Fibroblast of lung (primary cell): ENCODE data around the gene CLIP2. TPM values are rescaled to one million over a fixed set of nuclear protein-coding genes. Genes with fewer than 3 reads are reported as not detected.

ENCODE experiments used
- DNase-seq, 2 donors: peaks; one replicate each; pipeline versions ENCODE4 v3.0.0 to v3.0.0-alpha.2; 2010; ENCODE audit warnings: low read depth in 2 of 2
- H2AFZ ChIP-seq: 2 replicates; pipeline ENCODE4 v1.5.1; 2012; ENCODE audit warnings: low read length, control low read depth, inconsistent platforms
- H3K27ac ChIP-seq: 2 replicates; pipeline ENCODE4 v1.5.1; 2011; ENCODE audit warnings: low read length, control low read depth; ENCODE audit not compliant: insufficient read depth
- H3K27me3 ChIP-seq: 2 replicates; pipeline ENCODE4 v1.5.1; 2011; ENCODE audit warnings: mild to moderate bottlenecking, low read length; ENCODE audit not compliant: control insufficient read depth, insufficient read depth
- H3K36me3 ChIP-seq: 2 replicates; pipeline ENCODE4 v1.5.1; 2011; ENCODE audit warnings: low read length; ENCODE audit not compliant: control insufficient read depth, insufficient read depth
- H3K4me1 ChIP-seq: 2 replicates; pipeline ENCODE4 v1.5.1; 2011; ENCODE audit warnings: low read length; ENCODE audit not compliant: control insufficient read depth, insufficient read depth; ENCODE audit errors: extremely low read depth
- H3K4me2 ChIP-seq: 2 replicates; pipeline ENCODE4 v1.5.1; 2011; ENCODE audit warnings: low read length, control low read depth; ENCODE audit not compliant: insufficient read depth; ENCODE audit errors: extremely low read depth
- H3K4me3 ChIP-seq, 4 experiments: fragments of 200-600 bp in 1 of 4; sonication (generic) in 1 of 4; replicated peaks in 1 of 4; 2 replicates each; pipeline ENCODE4 v1.5.1; 2011 to 2016; ENCODE audit warnings: low read length in 4 of 4, low read depth in 3 of 4, mild to moderate bottlenecking in 3 of 4, control low read depth in 2 of 4, inconsistent platforms in 1 of 4, mixed read lengths in 1 of 4; ENCODE audit not compliant: insufficient read depth in 1 of 4; ENCODE audit errors: control extremely low read depth in 1 of 4
- H3K79me2 ChIP-seq: 2 replicates; pipeline ENCODE4 v1.5.1; 2012; ENCODE audit warnings: mild to moderate bottlenecking, low read length, inconsistent platforms; ENCODE audit not compliant: control insufficient read depth, insufficient read depth
- H3K9ac ChIP-seq: 2 replicates; pipeline ENCODE4 v1.5.1; 2011; ENCODE audit warnings: mild to moderate bottlenecking, low read length, control low read depth; ENCODE audit not compliant: insufficient read depth
- H3K9me3 ChIP-seq: 2 replicates; pipeline ENCODE4 v1.5.1; 2012; ENCODE audit warnings: low read depth, low read length; ENCODE audit not compliant: control insufficient read depth, insufficient read depth
- H4K20me1 ChIP-seq: 2 replicates; pipeline ENCODE4 v1.5.1; 2011; ENCODE audit warnings: low read length; ENCODE audit not compliant: control insufficient read depth, insufficient read depth; ENCODE audit errors: extremely low read depth
- EZH2 ChIP-seq: IDR thresholded peaks from 2 replicates; pipeline ENCODE4 v1.5.1; 2012; ENCODE audit warnings: low read length, control low read depth, mild to moderate bottlenecking; ENCODE audit errors: missing control alignments
- polyA plus RNA-seq, 2 donors: library from polyadenylated mRNA; depleted of rRNA in 1 of 2; stranded (reverse) in 1 of 2; unstranded in 1 of 2; fragments of >200 nt; gene quantifications; 2 replicates each; pipeline ENCODE4 v1.2.1, GENCODE V29; 2011 to 2012; ENCODE audit warnings: missing spikeins in 1 of 2
- total RNA-seq: library from RNA; depleted of rRNA; stranded (reverse); fragments of >200 nt; gene quantifications from 2 replicates; pipeline ENCODE4 v1.2.1, GENCODE V29; 2014
- TF ChIP-seq, protein P1 (sequence below), 2 donors: IDR thresholded peaks in 1 of 2; conservative IDR thresholded peaks in 1 of 2; 1 replicate in 1 of 2; 2 replicates in 1 of 2; pipeline ENCODE4 v1.5.1; 2011 to 2012; ENCODE audit warnings: low read length in 2 of 2, control low read depth in 1 of 2, inconsistent platforms in 1 of 2, low read depth in 1 of 2, mild to moderate bottlenecking in 1 of 2

CLIP2 gene
- total and polyA plus RNA-seq, 2 donors (not counting 1 experiment from before 2014, with no cell fraction given): 13.1 to 77.8 TPM

DNA sequence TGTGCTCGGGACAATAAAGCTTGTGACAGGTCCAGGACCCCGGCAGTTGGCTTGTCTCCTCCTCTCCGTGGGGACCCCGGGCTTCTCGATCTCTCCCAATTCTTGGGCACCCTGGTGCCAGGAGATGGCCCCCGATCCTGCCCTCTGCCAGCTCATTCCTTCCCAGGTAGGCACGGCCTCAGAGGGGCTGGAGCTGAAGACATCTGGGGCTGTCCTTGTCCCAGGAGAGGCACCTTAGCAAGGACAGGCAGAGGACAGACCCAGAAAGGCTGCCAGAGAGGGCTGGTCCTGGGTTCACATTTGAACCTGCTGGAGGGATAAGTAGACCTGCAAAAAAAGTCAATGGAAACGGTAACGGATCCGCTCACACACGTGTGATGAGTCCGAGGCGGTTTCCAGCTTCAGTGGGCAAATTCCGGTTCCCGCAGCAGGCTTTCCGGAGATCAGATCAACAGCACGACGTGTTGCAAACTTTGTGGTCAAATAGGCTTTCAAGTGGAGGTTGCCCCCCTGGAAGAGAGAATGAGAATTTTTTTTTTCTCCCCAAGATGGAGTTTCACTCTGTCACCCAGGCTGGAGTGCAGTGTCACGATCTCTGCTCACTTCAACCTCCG is 116.8 kb downstream of the CLIP2 start:
- H3K27me3 ChIP-seq: no peaks in the 10 kb centered on the region
- no peak for DNase-seq
- H3K79me2 ChIP-seq: no peaks in the 10 kb centered on the region
- H3K27ac ChIP-seq: no peak overlapping the region
- TF ChIP-seq EZH2: no peak
- TF ChIP-seq, protein P1, sequence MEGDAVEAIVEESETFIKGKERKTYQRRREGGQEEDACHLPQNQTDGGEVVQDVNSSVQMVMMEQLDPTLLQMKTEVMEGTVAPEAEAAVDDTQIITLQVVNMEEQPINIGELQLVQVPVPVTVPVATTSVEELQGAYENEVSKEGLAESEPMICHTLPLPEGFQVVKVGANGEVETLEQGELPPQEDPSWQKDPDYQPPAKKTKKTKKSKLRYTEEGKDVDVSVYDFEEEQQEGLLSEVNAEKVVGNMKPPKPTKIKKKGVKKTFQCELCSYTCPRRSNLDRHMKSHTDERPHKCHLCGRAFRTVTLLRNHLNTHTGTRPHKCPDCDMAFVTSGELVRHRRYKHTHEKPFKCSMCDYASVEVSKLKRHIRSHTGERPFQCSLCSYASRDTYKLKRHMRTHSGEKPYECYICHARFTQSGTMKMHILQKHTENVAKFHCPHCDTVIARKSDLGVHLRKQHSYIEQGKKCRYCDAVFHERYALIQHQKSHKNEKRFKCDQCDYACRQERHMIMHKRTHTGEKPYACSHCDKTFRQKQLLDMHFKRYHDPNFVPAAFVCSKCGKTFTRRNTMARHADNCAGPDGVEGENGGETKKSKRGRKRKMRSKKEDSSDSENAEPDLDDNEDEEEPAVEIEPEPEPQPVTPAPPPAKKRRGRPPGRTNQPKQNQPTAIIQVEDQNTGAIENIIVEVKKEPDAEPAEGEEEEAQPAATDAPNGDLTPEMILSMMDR (conservative IDR thresholded peaks at IDR 0.05 in 1 of 2, IDR thresholded peaks at IDR 0.05 in 1 of 2; ENCODE audit: low read depth in 1 of 2, low read length in 2 of 2): no peak
- no peak overlapping the region for H2AFZ ChIP-seq
- peaks cover 8% of the 10 kb centered on the region for H3K36me3 ChIP-seq
- H4K20me1 ChIP-seq: no peaks in the 10 kb centered on the region
- H3K4me2 ChIP-seq: no peak overlapping the region
- H3K4me1 ChIP-seq: no peaks in the 10 kb centered on the region
- H3K9ac ChIP-seq: no peak overlapping the region
- no peaks in the 10 kb centered on the region for H3K9me3 ChIP-seq
- no peak overlapping the region for H3K4me3 ChIP-seq

DNA sequence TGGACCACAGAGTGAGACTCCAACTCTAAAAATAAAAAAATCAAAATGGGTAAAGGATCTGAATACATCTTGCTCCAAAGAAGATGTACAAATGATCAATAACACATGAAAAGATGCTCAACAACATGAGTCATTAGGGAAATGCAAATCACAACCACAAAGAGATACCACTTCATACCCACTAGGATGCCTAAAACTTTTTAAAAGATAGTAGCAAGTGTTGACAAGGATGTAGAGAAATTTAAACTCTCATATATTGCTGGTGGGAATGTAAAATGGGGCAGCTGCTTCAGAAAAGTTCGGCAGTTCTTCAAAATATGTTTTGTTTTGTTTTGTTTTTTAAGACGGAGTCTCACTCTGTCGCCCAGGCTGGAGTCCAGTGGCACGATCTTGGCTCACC is 118.8 kb downstream of the CLIP2 start:
- H3K27me3 ChIP-seq: no peaks in the 10 kb centered on the region
- no peak overlapping the region for H2AFZ ChIP-seq
- no peaks in the 10 kb centered on the region for H3K79me2 ChIP-seq
- H3K4me2 ChIP-seq: no peak overlapping the region
- no peaks in the 10 kb centered on the region for H3K9me3 ChIP-seq
- peaks cover 8% of the 10 kb centered on the region for H3K36me3 ChIP-seq
- no peak overlapping the region for H3K9ac ChIP-seq
- H4K20me1 ChIP-seq: no peaks in the 10 kb centered on the region
- no peak for TF ChIP-seq EZH2
- TF ChIP-seq, protein P1 (conservative IDR thresholded peaks at IDR 0.05 in 1 of 2, IDR thresholded peaks at IDR 0.05 in 1 of 2; ENCODE audit: low read depth in 1 of 2, low read length in 2 of 2): no peak
- H3K4me1 ChIP-seq: no peaks in the 10 kb centered on the region
- no peak for DNase-seq
- H3K4me3 ChIP-seq: no peak overlapping the region
- no peak overlapping the region for H3K27ac ChIP-seq

DNA sequence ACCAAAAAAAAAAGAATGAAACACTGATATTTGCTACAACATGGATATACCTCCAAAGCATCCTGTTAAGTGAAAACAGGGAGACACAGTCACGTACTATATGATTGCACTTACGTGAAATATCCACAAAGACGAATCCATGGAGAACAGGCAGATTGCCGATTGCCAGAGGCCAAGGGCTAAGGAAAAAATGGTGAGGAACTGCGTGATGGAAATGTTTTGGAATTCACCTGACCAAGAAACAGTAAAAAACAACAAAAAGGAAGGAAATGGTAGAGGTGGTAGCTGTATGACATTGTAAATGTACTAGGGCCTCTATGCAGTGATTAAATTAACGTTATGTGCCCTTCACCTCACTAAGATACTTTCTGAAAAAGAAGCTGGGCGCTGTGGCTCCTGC is 120.4 kb downstream of the CLIP2 start:
- Histone ChIP-seq H3K9me3 (no peaks in the 10 kb centered on the region), H2AFZ (no peak overlapping the region), H4K20me1 (no peaks in the 10 kb centered on the region), H3K4me3 (no peak overlapping the region), H3K4me2 (no peak overlapping the region), H3K79me2 (no peaks in the 10 kb centered on the region), H3K27me3 (no peaks in the 10 kb centered on the region), H3K9ac (no peak overlapping the region), H3K36me3 (peaks cover 3% of the 10 kb centered on the region), H3K4me1 (no peaks in the 10 kb centered on the region), H3K27ac (no peak overlapping the region)
- TF ChIP-seq EZH2: no peak
- TF ChIP-seq, protein P1 (conservative IDR thresholded peaks at IDR 0.05 in 1 of 2, IDR thresholded peaks at IDR 0.05 in 1 of 2; ENCODE audit: low read depth in 1 of 2, low read length in 2 of 2): no peak
- no peak for DNase-seq
